Upper lobe of left lung (tissue), 4 donors: ENCODE measurements around the gene C22orf15.

Source experiments
- CTCF ChIP-seq, 6 experiments: fragments of 450-650 bp in 4 of 6; fragments of 200-600 bp in 2 of 6; sonication (generic) in 2 of 6; IDR thresholded peaks; one replicate each; pipeline ENCODE4 v1.5.1; 2016 to 2019; ENCODE audit warnings: antibody characterized with exemption in 6 of 6
- EP300 ChIP-seq, 4 donors: sonication (generic); formaldehyde crosslinking; IDR thresholded peaks; one replicate each; pipeline ENCODE4 v1.5.1; 2017; ENCODE audit warnings: antibody characterized with exemption in 4 of 4, control low read depth in 2 of 4

- TF ChIP-seq CTCF (IDR thresholded peaks at IDR 0.05) = no peak
- no peak for TF ChIP-seq EP300 (IDR thresholded peaks at IDR 0.05)
These were observed 42.0 kb downstream of the C22orf15 start for GRCh38 chr22:23804781-23805291.
